ENCODE measurements around the gene EPHA8. TPM values are rescaled to one million over a fixed set of nuclear protein-coding genes. Genes with fewer than 3 reads are reported as not detected.

Gene EPHA8
- total and polyA plus RNA-seq, 2 of the 13 experiments (the other 11 are each of a cell fraction or from before 2014, with no cell fraction given), result not detected

- DNase-seq (ENCODE audit: low spot score) (no peak), ATAC-seq (no peak), FAIRE-seq (no peak)
- H3K27ac ChIP-seq (ENCODE audit: extremely low read length, insufficient read depth, low read length), result no peak overlapping the region
- no peak overlapping the region for H3K4me2 ChIP-seq (ENCODE audit: low read depth, low read length)
- POLR2A ChIA-PET, result no interaction called here
- no TSS peak for BruUV-seq (replicated peaks)
- H4K20me1 ChIP-seq (ENCODE audit: insufficient read depth, low read length), result peaks cover 3% of the 10 kb centered on the region; the same call in 1 of the 2 replicates
- no peaks in the 10 kb centered on the region for H3K36me3 ChIP-seq (replicated peaks in 1 of 2; ENCODE audit: control insufficient read depth in 1 of 2, insufficient read depth in 2 of 2, low read length in 2 of 2)
- CTCF ChIA-PET (ENCODE audit: low intra/inter-chr PET ratio, low total read pairs), result interaction anchor here (1.4 to 3.4 kb wide), 2 partner anchors 220 to 225 kb away, joined by 7 to 43 read pairs; no protein-coding TSS in a partner anchor
- no peaks in the 10 kb centered on the region for H3K4me1 ChIP-seq (ENCODE audit: insufficient read depth, low read length)
- H3K27me3 ChIP-seq (ENCODE audit: control insufficient read depth in 1 of 2, insufficient read depth in 2 of 2, low read length in 2 of 2), result peaks cover 6 to 19% of the 10 kb centered on the region in 2 experiments; a peak in 3 of 5 replicates
- H3K9ac ChIP-seq (ENCODE audit: insufficient read depth, low read depth, low read length), result no peak overlapping the region
- no peak overlapping the region for H2AFZ ChIP-seq (ENCODE audit: low read length)
- no peak overlapping the region for H3K4me3 ChIP-seq (replicated peaks in 1 of 3; ENCODE audit: insufficient read depth in 1 of 3, low read depth in 2 of 3, low read length in 3 of 3)
- intact Hi-C loops (cut with micrococcal nuclease; ENCODE audit: unreplicated experiment) (no loop called here), in situ Hi-C loops (cut with HindIII; ENCODE audit: extremely low pct_ligation_motif_present, low pct_unique_long_range_greater_than_20kb) (loop anchor here (5.0 to 10.0 kb wide), 2 partner anchors 224 to 506 kb away; no protein-coding TSS in a partner anchor)
- H3K9me3 ChIP-seq (ENCODE audit: low read length), result no peaks in the 10 kb centered on the region
- no peaks in the 10 kb centered on the region for H3K79me2 ChIP-seq (ENCODE audit: insufficient read depth, low read length)
- TF ChIP-seq ZNF276 (CRISPR knock-in tag; IDR thresholded peaks at IDR 0.05; ENCODE audit: low read depth) (no peak), KDM6A (CRISPR knock-in tag; IDR thresholded peaks at IDR 0.05; ENCODE audit: low read depth) (no peak), ETV5 (CRISPR knock-in tag; IDR thresholded peaks at IDR 0.05; ENCODE audit: borderline replicate concordance) (no peak), ZBTB25 (CRISPR knock-in tag; IDR thresholded peaks at IDR 0.05) (no peak), DNMT3B (CRISPR knock-in tag; conservative IDR thresholded peaks at IDR 0.05) (no peak), ZNF781 (CRISPR knock-in tag; IDR thresholded peaks at IDR 0.05; ENCODE audit: borderline replicate concordance, not compliant biosample characterization) (no peak), SNAI1 (CRISPR knock-in tag; IDR thresholded peaks at IDR 0.05; ENCODE audit: borderline replicate concordance) (no peak), NFE2 (CRISPR knock-in tag; IDR thresholded peaks at IDR 0.05) (no peak), ZNF891 (CRISPR knock-in tag; IDR thresholded peaks at IDR 0.05) (no peak), DMTF1 (CRISPR knock-in tag; IDR thresholded peaks at IDR 0.05) (no peak), SP1 (IDR thresholded peaks at IDR 0.05) (no peak), SP1 (CRISPR knock-in tag; IDR thresholded peaks at IDR 0.05) (no peak), ZNF30 (CRISPR knock-in tag; IDR thresholded peaks at IDR 0.05) (no peak), ZMAT3 (CRISPR knock-in tag; conservative IDR thresholded peaks at IDR 0.05) (no peak)
- WGBS (ENCODE audit: low lambda C conversion rate), result 13% methylated on average over 8 of the region's 8 CpGs
Observed at GRCh38 chr1:22641247-22641646, 78.0 kb downstream of the EPHA8 start.
